Central memory CD8-positive, alpha-beta T cell (primary cell): ENCODE results near the gene AGFG2.

Experiments
- ATAC-seq: fragments of 150-1000 bp; cut with Tn5 transposase; replicated peaks from 2 replicates; pipeline ENCODE4 v1.10.0; 2022; ENCODE audit warnings: mild to moderate bottlenecking, moderate FRiP score, moderate number of reproducible peaks; ENCODE audit not compliant: poor library complexity, severe bottlenecking; ENCODE audit errors: extremely low read depth
- DNase-seq, 2 donors: peaks; one replicate each; pipeline ENCODE4 v3.0.0; 2021; ENCODE audit warnings: low spot score in 2 of 2
- H3K27ac Mint-ChIP-seq: one replicate; pipeline ENCODE4 v1.8.0; 2022; ENCODE audit warnings: low read depth, mild to moderate bottlenecking, moderate library complexity, mixed read lengths
- H3K27me3 Mint-ChIP-seq: one replicate; pipeline ENCODE4 v1.8.0; 2022; ENCODE audit warnings: mixed read lengths
- H3K36me3 Mint-ChIP-seq: one replicate; pipeline ENCODE4 v1.8.0; 2022; ENCODE audit warnings: mild to moderate bottlenecking, moderate library complexity, mixed read lengths; ENCODE audit not compliant: insufficient read depth
- H3K4me1 Mint-ChIP-seq: one replicate; pipeline ENCODE4 v1.8.0; 2022; ENCODE audit warnings: mixed read lengths
- H3K4me3 Mint-ChIP-seq: one replicate; pipeline ENCODE4 v1.8.0; 2022; ENCODE audit warnings: mild to moderate bottlenecking, moderate library complexity, mixed read lengths
- H3K9me3 Mint-ChIP-seq: one replicate; pipeline ENCODE4 v1.8.0; 2022; ENCODE audit warnings: mixed read lengths

Gene AGFG2

DNA sequence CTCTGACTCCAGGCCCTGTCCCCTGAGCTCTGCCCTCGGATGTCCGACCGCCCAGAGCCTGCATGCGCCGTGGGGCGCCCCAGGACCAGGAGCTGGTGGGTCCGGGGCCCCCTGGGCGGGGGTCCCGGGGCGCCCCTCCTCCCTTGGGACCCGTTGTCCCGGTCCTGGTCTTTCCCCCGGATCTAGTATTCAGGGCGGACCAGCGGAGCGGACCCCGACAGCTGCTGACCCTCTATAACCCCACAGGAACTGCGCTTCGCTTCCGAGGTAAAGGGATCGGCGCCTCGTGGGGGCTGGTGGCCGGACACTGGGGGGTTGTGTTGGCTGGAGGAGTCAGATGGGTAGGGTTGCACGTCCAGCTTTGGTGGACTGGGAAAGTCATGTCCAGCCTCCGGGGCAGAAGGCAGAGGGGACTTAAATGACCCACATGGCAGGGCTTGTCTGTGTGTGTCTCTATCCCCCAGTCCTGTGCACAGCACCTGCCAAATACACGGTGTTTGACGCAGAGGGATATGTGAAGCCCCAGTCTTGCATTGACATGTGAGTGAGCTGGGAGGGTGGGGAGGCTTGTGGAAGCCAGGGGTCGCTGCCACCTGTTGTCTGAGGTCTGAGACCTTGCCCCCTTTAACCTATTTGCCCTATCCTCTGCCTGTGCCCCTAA, 73.9 kb downstream of the AGFG2 start:
- ATAC-seq = no peak
- H3K4me3 Mint-ChIP-seq = peak overlapping the region; percentile 98
- H3K36me3 Mint-ChIP-seq = peaks cover 15% of the 10 kb centered on the region
- H3K27ac Mint-ChIP-seq = peak overlapping the region; percentile 99
- no peaks in the 10 kb centered on the region for H3K27me3 Mint-ChIP-seq
- H3K9me3 Mint-ChIP-seq = no peaks in the 10 kb centered on the region
- DNase-seq = no peak
- peaks cover 17% of the 10 kb centered on the region for H3K4me1 Mint-ChIP-seq

DNA sequence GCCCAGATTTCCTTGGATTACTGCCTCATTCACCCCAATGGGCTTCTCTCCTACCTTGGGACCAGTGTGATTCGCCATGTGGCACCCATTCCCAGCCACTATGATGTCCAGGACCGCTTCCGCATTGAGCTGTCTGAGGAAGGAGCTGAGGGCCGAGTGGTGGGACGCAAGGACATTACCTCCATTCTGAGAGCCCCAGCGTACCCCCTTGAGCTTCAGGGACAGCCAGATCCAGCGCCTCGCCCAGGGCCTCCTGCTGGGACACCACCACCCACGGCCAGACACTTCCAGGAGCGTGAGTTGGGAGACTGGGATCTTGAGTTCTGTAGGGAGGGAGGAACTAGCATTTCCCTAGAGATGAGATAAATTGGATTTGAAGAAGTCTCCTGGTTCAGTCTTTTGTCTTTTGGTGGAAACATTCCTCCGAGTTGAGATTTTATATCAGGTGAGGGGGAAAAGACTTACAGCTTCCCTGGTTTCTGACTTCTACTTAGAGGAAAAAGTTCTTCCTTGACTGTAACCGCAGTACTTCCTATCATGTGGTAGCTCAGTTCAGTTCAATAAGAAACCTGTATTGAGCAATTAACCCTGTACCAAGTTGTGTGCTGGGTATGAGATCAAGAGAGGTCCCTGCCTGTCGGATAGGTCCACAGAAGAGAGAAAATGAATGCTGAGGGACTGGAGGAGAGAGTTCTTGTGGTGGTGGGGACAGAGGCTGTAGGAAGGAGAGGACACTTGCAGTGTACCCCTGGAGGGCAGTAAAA, 74.6 kb downstream of the AGFG2 start:
- DNase-seq = no peak
- Mint-ChIP-seq H3K27ac (peak overlapping the region; percentile 0), H3K36me3 (peaks cover 13% of the 10 kb centered on the region), H3K27me3 (no peaks in the 10 kb centered on the region), H3K9me3 (no peaks in the 10 kb centered on the region), H3K4me3 (peak overlapping the region; percentile 98), H3K4me1 (peaks cover 17% of the 10 kb centered on the region)
- ATAC-seq = no peak

DNA sequence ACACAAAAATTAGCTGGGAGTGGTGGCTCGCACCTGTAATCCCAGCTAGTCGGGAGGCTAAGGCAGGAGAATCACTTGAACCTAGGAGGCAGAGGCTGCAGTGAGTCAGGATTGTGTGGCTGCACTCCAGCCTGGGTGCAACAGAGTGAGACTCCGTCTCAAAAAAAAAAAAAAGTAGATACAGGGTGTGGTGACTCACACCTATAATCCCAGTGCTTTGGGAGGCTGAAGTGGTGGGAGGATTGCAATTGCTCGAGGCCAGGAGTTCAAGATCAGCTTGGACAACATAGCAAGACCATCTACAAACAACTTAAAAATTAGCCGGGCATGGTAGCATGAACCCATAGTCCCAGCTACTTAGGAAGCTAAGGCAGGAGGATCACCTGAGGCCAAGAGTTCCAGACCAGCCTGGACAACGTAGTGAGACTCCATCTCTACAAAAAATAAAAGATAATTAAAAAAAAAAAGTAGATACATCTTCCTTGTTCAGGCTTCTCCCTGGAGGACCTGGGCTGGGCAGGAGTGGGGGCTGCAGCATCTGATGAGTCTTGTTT, 75.4 kb downstream of the AGFG2 start:
- H3K27me3 Mint-ChIP-seq = no peaks in the 10 kb centered on the region

More for the DNA sequence above, 75.4 kb downstream of the AGFG2 start:
- no peak overlapping the region for H3K27ac Mint-ChIP-seq
- H3K4me1 Mint-ChIP-seq = peaks cover 17% of the 10 kb centered on the region
- no peak overlapping the region for H3K4me3 Mint-ChIP-seq
- ATAC-seq (no peak), DNase-seq (no peak)
- peaks cover 12% of the 10 kb centered on the region for H3K36me3 Mint-ChIP-seq
- H3K9me3 Mint-ChIP-seq = no peaks in the 10 kb centered on the region
